Activated CD8-positive, alpha-beta memory T cell treated with anti-CD3 and anti-CD28 coated beads, Interleukin-2, amount 50 U/mL, for 1 hour (primary cell): ENCODE data around the gene MRPS25.

Source experiments
- DNase-seq: peaks from one replicate; pipeline ENCODE4 v3.0.0-alpha.2; 2020; ENCODE audit errors: extremely low read depth

MRPS25 gene

DNA sequence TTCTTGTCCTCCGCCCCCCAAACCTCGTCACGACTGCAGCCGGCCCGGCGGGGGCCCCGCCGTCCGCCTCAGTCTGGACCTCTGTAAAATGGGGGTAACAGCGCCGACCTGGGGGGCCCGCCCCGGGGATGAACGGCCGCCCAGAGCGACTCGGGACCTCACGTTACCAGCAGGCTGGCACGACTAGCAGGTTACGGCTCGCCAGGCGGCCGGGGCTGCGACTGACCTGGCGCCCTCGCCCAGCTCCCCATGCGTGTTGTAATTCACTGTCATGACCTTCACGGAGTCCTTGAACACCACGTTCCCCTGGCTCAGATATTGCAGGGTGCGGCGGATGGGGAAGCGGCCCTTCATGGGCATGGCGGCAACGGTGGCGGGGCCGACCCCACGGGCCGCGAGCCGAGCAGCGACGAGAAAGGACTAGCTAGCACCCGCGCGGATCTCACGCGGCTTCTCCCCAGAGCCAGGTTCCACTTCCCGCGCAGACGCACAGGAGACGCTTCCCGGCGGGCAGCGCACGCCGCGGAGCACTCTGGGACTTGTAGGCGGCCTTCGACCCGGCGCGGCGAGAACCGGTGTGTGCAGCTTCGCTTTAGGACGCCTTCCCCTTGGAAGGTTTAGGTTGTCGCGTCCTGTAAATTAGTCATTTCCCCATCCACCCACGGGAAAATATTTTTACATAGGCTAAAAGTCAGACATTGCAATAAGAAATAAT lies at the start of gene MRPS25:
MRPS25 (minus strand) TSS at position 481 of the 715 bp plus-strand sequence; CDS start at position 360, 121 bp downstream.
- peak; percentile 56 for DNase-seq

DNA sequence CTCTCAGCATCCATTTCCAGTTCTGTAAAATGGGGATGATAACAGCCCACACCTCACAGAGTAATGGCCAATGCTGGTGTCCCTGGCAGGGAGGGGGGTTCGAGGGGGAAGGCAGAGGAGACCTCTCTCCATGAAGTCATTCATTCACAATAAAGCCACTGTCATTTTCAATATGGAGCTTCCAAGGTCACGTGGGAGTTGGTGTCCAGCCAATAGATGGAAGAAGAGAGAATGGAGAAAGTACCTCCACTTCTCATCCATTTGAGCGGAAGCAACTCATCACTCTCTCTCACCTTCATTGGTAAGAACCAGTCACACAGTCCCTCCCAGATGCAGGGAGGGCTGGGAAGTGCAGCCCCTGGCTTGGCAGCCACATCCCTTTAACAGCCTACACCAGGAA lies 48.8 kb upstream of the MRPS25 start:
- no peak for DNase-seq

DNA sequence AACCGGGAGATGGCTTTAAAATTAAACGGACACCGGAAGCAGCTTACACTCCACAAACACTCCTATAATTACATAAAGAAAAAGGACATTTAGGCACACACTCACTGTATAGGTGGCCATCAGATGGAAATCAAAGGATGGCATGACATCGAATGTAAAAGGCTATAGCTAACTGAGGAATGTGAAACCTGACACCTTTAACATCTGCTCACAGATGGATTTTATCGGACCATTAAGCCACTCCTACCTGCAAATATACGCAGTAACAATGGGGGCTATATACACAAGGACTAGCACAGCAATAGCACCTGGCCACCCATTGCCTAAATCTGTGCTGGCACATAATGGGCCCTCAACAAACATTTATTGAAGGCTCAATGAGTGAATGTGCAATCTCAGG lies 48.4 kb upstream of the MRPS25 start:
- DNase-seq: no peak

DNA sequence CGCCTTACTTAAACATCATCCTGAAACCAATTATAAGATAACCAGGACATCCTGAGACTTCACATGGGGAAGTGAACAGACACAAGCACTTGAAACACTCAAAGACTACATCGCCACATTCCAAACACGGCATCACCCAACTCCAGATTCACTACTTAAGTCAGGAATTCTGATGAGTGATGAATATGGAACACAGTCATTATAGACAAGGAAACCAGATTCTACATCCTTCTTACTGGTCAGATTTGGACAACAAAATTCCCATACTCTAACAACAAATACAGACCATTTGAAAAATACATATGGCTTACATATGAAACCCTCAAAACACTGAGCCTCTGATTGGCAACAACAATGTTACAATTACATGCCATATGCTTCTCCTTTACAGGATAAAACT lies 46.9 kb upstream of the MRPS25 start:
- no peak for DNase-seq

DNA sequence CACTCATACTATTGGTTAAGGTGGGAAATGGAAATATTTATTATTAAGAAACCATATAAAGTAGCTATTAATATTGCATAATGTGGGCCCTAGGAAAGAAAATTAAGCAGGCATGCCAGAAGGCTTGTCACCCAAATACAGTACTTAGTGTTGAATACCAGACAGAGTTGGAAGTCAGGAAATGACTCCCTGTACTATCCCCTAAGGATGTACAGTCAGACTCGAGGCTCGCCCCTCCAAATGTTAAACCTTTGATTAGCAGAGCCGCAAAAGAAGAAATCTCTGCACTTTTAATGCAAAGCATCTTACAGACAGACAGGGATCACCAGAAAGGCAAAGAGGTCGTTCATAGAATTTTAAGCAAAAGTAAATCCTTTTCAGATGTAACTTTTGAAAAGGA lies 45.1 kb upstream of the MRPS25 start:
- no peak for DNase-seq

DNA sequence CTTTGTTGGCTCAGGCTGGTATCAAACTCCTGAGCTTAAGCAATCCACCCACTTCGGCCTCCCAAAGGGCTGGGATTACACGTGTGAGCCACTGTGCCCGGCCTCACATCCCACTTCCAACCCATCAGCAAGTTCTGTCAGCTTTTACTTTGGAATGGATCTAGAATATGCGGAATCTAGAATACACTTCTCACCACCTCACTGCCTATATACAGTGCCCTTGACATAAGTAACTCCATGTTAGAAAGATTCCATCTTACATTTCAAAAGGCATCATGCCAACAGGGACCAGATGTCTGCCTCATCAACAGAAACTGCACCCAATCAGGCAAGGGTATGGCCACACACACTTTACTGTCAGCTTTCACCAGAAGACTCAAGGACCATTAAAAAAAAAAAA lies 43.8 kb upstream of the MRPS25 start:
- no peak for DNase-seq

DNA sequence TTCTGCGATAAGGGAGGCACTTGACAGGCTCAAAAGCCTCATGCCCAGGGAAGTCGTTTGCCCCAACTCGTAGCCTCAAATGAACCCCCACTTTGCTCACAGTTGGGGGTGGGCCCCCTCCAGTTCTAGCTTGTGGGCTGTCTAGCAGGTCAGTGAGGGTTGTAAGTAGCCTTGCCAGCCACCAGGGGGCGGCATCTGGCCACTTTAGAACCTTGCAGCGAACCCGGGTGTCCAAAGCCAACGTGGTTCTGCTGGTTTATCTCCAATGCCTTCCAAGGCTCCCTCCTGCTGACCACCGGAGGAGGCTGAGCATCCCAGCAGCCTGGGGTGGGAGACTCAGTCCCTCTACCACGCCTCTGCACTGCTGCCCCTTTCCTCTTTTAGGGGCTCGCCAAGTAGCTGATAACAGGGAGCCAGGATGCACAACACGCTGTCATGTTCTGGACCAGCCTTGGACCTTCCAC lies 43.0 kb upstream of the MRPS25 start:
- no peak for DNase-seq

DNA sequence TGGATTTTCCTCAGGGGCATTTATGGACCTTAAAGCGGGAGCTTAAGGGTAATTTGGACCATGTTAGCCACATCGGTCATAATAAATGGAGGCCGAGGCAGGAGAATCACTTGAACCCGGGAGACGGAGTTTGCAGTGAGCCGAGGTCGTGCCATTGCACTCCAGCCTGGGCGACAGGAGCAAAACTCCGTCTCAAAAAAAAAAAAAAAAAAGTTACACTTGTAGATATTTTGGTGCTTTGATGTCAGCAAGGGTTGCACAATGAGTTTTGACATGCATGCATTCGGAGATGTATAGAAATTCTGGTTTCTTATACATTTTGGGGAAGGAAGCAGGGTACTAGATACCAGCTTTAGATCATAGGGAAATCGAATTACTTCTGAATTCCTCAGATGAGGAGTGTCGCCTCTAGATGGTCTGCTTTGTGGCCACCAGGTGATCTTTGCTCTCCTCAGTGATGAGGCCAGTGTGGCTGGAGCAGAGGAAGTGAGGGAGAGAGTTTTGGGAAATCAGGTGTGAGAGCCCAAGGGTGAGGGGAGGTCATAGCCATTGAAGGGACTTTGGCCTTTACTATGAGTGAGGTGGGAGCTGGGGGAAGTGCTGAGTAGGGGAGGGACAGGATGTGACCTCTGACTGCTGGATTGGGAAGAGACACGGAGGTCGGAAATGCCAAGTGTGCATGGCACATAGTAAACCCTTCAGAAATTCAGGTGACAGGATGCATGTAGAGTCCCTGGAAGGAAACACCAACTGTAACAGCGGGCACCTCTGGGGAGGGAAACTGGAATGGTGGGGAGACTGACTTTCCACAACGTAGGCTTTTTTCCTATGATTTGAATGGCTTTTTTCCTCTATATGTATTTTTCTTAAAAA lies 42.2 kb upstream of the MRPS25 start:
- DNase-seq: no peak

DNA sequence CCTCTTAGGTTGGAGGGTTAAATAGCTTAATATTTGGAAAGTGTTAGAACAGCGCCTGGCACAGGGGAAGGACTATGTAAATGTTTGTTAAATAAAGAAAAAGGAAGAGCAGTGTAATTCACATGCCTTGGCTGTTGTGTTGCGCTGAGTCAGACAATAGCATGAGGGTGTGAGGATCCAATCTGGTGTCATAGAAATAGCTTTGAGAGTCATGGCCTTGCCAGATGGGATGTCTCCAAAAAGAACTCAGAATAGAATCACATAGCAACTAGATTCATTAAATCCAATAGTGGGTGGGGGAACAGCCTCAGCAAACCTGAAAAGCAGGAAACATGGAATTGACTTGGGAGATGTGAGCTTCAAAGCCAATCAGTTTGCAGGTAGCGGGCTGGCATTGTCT lies 37.7 kb upstream of the MRPS25 start:
- DNase-seq: no peak

DNA sequence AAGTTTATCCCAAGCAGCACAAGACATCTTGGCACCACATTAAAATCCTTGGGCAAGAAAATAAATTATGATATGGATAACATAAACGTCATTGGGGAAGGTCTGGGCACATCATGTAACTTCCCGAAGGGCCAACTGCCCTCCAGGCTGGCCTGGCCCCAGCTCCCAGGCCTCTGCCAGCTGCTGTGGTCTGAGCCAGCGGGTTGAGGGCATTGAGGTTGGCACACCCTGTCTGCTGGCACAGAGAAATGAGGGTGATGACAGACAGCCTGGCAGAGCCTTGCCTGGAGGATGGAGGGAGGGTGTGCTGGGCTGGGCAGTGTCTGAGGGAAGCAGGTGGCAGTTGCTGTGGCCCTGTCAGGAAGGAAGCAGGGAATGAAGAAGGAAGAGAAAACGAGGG lies 37.1 kb upstream of the MRPS25 start:
- DNase-seq: no peak

DNA sequence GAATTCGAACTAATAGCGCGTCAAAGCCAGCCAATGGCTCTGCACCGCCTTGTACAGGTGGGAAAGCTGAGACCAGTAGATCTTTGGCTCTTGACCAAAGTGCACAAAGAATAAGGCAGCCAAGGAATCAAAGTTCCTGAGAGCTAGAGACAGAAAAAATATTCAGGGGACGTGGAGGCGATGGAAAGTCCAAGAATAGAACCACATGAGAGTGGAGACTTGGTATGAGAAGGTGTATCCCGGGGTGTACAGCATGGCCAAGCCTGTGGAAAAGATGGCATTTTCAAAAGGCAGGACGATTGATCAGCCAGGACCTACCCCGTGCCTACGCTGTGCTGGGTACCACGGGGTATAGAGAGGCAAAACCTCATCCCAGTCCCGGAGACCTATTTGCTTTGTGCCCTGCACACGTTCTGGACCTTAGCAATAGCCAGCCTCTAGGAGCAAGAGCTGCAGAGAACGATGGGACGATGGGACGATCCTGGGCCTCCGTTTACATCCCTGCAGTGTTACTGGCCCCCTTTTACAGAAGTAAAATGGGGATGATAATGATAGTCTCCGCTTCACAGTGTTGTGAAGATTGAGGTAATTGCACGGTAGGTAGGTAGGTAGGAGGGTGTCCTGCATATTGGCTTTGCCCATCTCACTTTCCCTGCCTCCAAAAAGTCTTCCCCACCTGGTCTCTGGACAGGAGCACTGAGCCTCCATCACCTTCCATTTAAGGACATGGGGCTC lies 34.4 kb upstream of the MRPS25 start:
- no peak for DNase-seq

DNA sequence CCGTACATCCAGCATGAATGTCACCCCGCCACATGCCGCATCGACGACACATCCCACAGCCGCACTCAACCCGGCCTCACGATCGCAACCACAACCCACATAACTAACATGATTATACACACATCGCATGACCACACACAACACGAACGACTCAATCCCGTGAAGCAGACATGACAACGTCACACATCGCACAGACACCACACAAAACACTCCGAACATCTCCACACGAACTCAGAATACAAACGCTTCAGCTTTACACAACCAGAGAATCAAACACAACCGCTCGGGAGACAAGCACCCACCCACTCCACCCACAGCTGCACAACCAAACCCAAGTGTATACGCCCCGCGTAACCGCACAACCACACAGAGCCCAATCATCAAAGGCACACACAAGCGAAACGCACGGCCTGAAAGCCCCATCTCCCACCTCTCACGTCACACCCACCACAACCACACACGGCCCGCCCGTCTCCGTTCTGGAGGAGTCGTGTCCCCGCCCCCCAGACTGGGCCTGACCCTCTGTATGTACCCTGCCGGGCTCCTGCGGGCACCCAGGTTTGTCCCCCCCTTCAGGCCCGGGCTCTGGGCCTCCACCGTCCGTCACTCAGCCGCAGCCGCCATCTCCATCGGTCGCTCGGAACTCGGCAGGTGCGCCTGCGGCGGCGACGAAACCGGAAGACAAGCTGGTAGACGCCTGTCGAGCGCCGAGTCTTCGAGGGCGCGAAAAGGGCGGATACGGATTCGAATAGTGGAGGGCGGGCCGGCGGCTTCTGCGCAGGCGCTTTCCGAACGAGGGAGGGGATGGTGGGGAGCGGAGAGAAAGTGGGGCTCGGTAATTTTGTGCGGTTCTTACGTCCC lies 33.6 kb upstream of the MRPS25 start, which contains the start of gene RBSN:
RBSN (minus strand) TSS at position 646 of the 861 bp plus-strand sequence. CDS start 3,028 bp downstream, outside the sequence.
- DNase-seq: peak; percentile 88

DNA sequence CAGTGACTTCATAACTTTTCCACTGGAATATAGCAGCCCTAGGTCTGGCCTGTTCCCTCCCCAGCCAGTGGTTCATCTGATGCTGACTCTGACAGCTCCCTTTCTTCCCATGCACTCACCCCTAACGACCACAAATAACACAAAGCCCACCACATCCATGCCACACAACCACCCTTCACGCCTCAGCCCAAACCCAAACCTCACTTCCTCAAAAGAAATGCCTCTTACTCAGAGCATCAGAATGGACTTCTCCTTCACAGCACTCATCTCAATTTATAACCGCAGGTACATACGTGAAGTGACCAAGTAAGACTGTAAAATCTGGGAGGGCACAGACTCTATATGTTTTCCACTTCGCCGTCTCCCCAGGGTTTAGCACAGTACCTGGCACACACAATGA lies 32.8 kb upstream of the MRPS25 start:
- DNase-seq: no peak

DNA sequence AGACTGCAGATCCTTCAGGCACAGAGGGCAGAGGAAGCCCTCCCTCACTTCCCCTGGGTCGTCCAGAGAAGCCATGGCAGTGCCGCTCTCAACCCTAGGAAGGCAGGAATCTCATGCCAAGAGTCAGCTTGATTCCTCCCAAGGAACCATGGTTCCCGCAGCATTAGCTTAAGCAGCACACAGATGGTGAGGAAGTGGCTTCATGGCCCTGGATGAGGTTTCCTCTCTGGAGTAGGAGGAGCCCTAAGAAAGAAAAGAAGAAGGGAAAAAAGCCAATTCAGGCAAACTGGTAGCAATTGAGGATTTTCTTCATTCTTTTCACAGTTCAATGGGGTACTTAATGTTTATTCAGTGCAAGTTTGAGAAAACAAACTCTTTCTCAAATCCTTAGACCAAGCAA lies 30.9 kb upstream of the MRPS25 start:
- no peak for DNase-seq

DNA sequence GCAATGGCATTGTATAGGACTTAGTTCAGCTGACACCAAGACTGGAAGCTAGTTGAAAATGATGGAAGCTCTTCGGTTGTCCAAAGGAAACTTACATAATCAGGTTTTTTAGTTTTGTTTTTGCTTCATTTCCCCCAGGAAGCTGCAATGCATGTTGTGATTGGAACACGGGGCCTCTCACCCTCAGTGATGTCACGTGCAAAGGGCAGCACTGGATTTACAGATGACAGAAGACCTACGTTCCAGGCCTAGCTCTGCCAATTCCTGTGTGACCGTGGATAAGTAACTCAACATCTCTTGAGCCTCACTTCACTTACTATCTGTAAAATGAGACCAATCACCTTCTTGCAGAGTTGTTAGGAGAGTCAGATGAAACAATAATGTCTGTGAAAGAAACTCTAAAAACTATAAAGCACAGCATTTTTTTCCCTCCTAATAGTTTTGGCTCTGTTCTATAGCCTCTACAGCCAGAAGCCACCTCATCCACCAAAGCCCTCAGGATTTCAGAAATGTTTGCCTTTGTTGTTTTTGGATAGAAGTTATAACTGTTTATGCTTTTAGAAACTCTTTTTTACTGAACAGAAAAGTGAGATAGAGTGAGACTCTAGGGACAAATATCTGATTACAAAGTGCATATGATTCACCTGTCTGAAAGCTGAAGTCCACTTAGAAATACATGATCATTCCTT lies 29.2 kb upstream of the MRPS25 start:
- no peak for DNase-seq

DNA sequence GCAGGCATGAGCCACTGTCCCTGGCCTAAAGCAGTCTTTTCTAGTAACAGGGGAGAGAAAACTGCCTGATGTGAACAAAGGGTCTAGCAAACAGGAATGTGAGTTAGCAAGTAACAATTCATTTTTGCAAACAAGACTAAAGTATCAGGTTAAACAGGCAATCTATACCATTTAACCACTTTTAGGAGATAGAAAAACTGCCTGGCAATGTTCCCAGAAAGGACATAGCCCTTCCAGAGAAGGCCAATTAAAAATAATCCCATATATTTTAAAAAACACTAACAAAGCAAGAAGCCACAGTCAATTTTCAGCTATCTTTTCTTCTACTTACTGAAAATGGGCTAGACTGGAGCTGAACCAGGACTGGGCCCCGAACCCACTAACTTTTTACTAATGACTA lies 27.6 kb upstream of the MRPS25 start:
- no peak for DNase-seq

DNA sequence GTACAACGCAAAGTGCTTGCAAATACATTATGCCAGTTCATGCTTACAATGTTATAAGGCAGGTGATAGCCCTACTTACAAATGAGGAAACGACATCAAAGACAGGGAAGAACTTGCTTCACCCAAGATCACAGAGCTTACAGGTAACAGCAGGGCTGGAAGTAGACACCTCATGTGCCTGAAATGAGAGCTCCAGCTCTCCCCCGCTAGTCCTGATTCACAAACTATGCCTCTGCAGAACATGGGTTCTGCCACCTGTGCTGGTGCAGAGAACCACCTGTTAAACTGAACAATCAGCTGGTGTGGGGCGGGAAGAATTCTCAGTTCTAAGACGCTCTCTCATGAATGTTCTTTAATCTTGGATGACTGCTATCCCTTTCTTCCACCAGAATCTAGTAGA lies 26.5 kb upstream of the MRPS25 start:
- no peak for DNase-seq

DNA sequence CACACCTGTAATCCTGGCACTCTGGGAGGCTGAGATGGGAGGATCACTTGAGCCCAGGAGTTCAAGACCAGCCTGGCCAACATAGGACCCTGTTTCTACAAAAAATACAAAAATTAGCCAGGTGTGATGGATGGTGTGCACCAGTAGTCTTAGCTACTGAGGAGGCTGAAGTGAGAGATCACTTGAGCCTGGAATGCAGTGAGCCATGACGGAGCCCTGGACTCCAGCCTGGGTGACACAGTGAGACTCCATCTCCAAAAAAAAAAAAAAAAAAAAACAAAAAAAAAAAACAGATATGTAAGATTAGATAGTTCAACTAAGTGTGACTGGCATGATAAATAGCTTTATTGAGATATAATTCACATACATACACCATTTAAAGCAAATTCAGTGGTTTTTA lies 24.1 kb upstream of the MRPS25 start:
- DNase-seq: no peak

DNA sequence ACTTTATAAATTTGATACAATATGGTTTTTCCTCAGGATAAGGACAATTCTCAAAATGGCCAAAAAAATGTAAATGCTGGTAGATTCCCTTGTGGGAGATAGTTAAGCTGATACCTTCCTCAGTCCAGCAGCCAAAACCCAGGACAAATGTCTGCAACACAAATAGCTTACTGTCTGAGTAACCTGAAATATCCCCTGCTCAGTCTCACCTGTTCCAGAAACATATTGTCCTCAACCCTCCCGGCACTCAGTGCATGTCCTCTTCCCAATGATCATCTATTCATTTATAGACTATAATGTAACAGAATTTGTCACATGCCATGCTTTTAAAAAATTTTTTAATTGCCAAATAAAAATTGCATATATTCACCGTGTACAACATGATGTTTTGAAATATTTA lies 21.6 kb upstream of the MRPS25 start:
- DNase-seq: no peak

DNA sequence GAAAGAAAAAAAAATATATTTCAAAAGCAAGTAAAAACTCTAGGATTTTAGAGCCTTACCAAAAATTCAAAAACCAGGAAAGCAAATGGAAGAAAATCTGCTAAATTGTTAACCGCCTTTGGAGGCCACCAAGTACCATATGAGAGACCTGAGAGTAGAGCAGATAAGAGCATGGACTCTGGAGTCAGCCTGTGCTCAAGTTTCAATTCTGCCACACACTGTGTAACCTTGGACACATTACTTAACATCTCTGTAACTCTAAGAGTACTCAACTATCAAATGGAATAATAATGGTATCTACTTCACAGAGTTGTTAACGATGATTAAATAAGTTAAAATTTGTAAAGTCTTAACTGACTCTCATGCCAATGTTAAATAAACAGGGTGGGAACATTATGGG lies 21.1 kb upstream of the MRPS25 start:
- DNase-seq: no peak

DNA sequence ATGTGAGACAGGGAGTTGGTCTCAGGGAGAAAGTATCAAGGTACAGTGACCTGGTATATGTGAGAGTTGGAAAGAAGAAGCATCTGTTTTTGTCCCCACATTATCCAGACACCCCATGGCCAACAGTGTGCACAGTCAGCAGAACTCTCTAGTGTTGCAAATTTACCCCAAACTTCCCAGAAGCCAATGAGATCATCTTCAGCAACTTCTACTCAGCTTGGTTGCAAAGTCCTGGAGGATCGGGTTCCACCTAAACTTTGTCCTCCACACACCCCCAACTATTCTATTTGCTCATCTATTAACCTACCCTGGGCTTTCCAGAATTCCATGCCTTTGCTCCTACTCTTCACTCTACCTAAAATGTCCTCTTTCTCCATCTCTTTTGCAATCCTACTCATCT lies 18.1 kb upstream of the MRPS25 start:
- DNase-seq: no peak
